ENCODE results near the gene RAB10. TPM values are rescaled to one million over a fixed set of nuclear protein-coding genes. Genes with fewer than 3 reads are reported as not detected.
A peak's percentile ranks its signal among the peaks of the same experiment; 100 is the strongest.

Gene RAB10
- total and polyA plus RNA-seq, 9 of the 15 experiments (the other 6 are each of a cell fraction or from before 2014, with no cell fraction given), result 25.1 to 214 (median 157) TPM

DNA sequence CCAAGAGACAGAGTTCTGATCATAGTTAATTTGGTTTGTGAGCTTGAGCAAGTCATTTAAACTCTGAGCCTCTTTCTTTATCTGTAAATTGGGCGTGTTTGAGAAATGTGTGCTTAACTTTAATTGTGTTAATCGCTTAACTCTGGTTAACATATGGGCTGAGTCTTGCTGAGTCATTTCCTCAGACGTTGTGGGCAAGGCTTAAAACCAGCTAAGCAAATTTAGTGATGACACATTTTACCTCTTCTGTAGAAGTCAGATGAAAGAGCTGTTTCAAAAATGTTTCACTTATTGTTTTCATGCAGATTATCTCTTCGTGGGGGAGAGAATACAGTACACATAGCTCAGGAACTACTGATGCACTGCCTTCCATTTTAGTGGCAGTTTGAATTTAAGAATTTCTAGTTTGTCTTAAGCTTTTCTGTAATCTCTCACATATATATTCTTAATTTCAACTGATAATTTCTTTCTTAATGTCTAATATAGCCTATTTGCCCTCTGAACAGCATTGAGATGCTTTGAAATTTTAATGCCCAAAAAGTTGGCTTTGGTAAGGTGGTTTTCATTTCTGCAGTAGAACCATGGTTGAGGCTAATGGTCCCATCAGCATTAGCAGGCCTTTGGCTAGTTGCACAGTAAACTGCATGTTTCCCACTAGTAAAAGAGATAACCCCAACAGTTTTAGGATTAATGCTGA, 34.9 kb downstream of the RAB10 start (continued):
- TF ChIP-seq ZNF561 (CRISPR knock-in tag; conservative IDR thresholded peaks at IDR 0.05) (no peak), SOX6 (IDR thresholded peaks at IDR 0.05) (peak; percentile 98), FOXK2 (conservative IDR thresholded peaks at IDR 0.05 in 1 of 2, IDR thresholded peaks at IDR 0.05 in 1 of 2; ENCODE audit: low read depth in 2 of 2) (0 out of 4 replicates have a peak, but pooled peaks have one; percentile 49 to 50), ZNF584 (CRISPR knock-in tag; IDR thresholded peaks at IDR 0.05; ENCODE audit: low read depth) (no peak), TEAD4 (IDR thresholded peaks at IDR 0.05; ENCODE audit: low read length) (peak; percentile 94), TEAD4 (CRISPR knock-in tag; IDR thresholded peaks at IDR 0.05; ENCODE audit: borderline replicate concordance) (no peak), SMARCB1 (IDR thresholded peaks at IDR 0.05; ENCODE audit: insufficient read length, low read depth) (peak; percentile 97), SMARCA4 (IDR thresholded peaks at IDR 0.05) (peak; percentile 96), FOXP1 (CRISPR knock-in tag; IDR thresholded peaks at IDR 0.05) (no peak), ZNF316 (IDR thresholded peaks at IDR 0.05) (peak; percentile 100), ETV1 (tag; conservative IDR thresholded peaks at IDR 0.05; ENCODE audit: low read depth) (peak; percentile 89), TAF15 (IDR thresholded peaks at IDR 0.05; ENCODE audit: low read depth, low read length) (no peak)
- TF ChIP-seq, protein P1, sequence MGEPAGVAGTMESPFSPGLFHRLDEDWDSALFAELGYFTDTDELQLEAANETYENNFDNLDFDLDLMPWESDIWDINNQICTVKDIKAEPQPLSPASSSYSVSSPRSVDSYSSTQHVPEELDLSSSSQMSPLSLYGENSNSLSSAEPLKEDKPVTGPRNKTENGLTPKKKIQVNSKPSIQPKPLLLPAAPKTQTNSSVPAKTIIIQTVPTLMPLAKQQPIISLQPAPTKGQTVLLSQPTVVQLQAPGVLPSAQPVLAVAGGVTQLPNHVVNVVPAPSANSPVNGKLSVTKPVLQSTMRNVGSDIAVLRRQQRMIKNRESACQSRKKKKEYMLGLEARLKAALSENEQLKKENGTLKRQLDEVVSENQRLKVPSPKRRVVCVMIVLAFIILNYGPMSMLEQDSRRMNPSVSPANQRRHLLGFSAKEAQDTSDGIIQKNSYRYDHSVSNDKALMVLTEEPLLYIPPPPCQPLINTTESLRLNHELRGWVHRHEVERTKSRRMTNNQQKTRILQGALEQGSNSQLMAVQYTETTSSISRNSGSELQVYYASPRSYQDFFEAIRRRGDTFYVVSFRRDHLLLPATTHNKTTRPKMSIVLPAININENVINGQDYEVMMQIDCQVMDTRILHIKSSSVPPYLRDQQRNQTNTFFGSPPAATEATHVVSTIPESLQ (CRISPR knock-in tag; IDR thresholded peaks at IDR 0.05), result no peak
- TF ChIP-seq, protein P2, sequence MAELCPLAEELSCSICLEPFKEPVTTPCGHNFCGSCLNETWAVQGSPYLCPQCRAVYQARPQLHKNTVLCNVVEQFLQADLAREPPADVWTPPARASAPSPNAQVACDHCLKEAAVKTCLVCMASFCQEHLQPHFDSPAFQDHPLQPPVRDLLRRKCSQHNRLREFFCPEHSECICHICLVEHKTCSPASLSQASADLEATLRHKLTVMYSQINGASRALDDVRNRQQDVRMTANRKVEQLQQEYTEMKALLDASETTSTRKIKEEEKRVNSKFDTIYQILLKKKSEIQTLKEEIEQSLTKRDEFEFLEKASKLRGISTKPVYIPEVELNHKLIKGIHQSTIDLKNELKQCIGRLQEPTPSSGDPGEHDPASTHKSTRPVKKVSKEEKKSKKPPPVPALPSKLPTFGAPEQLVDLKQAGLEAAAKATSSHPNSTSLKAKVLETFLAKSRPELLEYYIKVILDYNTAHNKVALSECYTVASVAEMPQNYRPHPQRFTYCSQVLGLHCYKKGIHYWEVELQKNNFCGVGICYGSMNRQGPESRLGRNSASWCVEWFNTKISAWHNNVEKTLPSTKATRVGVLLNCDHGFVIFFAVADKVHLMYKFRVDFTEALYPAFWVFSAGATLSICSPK (IDR thresholded peaks at IDR 0.05; ENCODE audit: borderline replicate concordance), result no peak
- TF ChIP-seq, protein P3, sequence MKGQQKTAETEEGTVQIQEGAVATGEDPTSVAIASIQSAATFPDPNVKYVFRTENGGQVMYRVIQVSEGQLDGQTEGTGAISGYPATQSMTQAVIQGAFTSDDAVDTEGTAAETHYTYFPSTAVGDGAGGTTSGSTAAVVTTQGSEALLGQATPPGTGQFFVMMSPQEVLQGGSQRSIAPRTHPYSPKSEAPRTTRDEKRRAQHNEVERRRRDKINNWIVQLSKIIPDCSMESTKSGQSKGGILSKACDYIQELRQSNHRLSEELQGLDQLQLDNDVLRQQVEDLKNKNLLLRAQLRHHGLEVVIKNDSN (CRISPR knock-in tag; IDR thresholded peaks at IDR 0.05), result no peak
- TF ChIP-seq, protein P4, sequence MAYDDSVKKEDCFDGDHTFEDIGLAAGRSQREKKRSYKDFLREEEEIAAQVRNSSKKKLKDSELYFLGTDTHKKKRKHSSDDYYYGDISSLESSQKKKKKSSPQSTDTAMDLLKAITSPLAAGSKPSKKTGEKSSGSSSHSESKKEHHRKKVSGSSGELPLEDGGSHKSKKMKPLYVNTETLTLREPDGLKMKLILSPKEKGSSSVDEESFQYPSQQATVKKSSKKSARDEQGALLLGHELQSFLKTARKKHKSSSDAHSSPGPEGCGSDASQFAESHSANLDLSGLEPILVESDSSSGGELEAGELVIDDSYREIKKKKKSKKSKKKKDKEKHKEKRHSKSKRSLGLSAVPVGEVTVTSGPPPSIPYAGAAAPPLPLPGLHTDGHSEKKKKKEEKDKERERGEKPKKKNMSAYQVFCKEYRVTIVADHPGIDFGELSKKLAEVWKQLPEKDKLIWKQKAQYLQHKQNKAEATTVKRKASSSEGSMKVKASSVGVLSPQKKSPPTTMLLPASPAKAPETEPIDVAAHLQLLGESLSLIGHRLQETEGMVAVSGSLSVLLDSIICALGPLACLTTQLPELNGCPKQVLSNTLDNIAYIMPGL (CRISPR knock-in tag; IDR thresholded peaks at IDR 0.05), result no peak
